ELF-1 (cell line): ENCODE data around the gene PAK5.

Experiments
- DNase-seq: peaks from one replicate; pipeline ENCODE4 v3.0.0-alpha.2; 2016; ENCODE audit warnings: low read depth, low spot score

Gene PAK5

DNA sequence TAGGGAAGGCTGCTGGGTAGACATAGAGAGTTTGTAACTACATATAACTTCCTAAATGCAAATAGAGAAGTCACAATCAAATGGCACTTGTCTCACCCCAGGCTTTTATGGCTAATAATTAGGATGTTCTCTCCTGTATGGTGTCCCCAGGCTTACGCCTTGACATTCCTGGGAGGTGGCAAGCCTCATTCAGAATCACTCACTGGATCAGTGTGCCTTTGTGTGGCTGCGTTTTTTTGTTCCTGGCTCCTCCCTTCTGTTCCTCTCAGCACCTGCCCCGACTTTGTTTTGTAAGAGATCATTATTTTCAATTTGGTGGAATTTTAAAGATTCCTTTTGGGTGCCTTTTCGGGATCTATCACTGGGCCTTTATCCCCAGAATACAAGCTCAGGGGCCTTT, 318.8 kb downstream of the PAK5 start:
- peak; percentile 31 for DNase-seq

DNA sequence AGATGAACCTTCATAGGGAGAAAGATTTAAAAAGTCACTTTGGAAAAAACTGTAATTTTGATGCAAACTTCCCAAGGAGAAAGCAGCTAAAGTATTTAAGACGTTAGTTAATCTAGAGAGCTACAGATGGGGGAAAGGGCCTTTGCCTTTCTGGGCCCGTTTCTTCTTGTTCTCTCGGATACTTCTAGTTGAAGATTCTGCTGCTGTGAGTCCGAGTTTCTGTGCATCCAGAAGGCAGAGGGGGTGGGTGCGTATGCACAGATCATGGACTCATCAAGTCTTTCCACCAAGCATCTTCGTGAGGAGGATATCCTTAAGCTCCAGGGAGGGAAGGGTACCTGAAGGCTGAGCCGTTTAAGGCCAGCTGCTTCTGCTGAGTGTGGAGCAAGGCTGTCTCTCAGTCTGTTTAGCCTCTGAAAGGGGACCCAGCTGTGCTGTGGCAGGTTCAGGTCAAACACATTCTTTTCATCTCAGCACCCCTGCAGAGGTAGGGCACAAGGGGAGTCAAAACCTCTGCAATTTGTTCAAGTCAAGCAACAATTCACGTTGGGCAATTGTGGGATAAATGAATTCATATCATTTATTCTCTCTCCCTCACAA, 320.2 kb downstream of the PAK5 start:
- peak; percentile 51 for DNase-seq

DNA sequence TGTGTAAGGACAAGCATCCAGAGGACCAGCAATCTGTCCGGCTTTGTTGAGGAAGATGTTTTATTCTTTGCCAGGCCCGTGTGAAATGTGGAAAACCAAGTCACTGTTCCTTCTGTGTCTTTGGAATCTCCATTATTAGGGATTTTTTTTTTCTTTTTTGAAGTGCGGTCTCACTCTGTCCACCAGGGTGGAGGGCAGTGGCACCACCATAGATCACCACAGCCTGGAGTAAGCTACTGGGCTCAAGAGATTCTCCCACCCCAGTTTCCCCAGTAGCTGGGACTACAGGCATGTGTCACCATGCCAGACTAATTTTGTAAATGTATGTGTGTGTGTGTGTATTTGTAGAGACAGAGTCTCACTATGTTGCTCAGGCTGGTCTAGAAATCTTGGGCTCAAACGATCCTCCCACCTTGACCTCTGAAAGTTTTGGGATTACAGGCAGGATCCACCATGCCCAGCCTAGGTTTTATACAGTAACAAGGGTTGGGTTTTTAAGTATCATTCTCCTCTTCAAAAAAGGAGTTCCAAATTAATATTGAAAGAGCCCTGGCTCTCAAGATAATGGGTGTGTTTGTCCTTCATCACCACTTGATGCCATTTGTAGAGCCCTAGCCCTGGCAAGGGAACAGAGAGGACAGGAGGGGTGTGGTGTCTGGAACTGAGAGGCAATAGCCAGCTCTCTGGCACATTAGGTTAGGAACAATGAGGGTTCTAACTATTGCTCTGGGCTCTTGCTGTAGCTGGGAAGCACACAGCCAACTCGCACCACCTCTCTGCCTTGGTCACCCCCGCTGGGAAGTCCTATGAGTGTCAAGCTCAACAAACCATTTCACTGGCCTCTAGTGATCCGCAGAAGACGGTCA, 321.3 kb downstream of the PAK5 start:
- peak; percentile 16 for DNase-seq

DNA sequence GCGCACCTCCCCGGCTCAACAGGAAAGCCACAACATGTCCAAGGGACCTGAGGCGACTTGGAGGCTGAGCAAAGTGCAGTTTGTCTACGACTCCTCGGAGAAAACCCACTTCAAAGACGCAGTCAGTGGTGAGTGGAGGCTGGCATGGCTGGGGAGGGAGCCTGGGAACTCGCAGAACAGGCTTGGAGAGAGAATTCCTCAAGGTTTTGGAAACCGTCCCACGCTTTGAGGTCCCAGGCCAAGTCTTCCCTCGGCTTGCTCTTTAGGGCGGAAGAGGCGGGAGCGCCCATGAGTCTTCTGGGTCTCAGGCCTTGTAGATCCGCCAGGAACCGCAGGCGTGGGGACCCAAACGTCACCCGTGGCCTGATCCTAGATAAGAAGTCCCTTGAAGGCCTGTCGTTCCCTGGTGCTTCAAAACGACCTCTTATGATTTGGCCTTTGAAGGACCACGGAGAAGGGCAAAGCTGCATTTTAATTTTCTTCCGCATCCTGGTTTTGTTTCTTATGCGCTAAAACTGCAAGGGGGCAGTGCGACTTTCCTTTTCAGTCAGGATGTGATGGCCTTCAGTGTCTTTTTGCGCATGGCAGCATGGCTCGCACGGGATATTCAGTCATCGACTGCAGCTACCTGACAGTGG, 322.5 kb downstream of the PAK5 start:
- peak; percentile 61 for DNase-seq

DNA sequence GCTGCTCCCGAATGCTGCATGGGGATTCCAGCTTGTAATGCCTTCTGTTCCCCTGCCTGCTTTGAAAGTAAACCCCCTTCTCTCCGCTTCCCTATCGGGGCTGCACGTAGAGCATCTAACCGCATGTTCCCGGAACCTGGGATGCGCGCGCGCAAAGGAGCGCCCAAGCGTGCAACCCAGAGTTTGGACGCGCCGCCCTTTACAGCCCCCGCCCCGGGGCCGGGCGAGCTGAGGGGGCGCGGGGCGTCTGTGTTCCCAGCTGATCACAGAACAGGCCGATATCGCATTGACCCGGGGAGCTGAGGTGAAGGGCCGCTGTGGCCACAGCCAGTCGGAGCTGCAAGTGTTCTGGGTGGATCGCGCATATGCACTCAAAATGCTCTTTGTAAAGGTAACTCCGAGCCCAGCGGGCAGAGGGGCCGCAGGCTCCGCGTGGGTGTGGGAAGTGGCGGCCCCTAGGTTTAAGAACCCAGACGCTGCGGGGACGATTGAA, 323.1 kb downstream of the PAK5 start:
- DNase-seq = peak; percentile 30

DNA sequence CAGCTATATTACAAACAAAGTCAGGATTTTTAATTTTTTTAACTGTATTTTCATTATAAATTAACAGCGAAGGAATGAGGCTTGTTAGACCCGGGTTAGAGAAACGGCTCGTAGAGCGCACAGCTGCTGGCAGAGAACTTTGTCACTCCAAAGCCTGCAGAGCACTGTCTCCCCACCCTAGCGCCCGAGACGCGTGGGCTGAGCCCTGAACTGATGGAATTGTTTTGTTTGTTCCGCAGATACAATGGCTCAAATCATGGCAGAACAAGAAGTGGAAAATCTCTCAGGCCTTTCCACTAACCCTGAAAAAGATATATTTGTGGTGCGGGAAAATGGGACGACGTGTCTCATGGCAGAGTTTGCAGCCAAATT, 323.7 kb downstream of the PAK5 start:
- no peak for DNase-seq

DNA sequence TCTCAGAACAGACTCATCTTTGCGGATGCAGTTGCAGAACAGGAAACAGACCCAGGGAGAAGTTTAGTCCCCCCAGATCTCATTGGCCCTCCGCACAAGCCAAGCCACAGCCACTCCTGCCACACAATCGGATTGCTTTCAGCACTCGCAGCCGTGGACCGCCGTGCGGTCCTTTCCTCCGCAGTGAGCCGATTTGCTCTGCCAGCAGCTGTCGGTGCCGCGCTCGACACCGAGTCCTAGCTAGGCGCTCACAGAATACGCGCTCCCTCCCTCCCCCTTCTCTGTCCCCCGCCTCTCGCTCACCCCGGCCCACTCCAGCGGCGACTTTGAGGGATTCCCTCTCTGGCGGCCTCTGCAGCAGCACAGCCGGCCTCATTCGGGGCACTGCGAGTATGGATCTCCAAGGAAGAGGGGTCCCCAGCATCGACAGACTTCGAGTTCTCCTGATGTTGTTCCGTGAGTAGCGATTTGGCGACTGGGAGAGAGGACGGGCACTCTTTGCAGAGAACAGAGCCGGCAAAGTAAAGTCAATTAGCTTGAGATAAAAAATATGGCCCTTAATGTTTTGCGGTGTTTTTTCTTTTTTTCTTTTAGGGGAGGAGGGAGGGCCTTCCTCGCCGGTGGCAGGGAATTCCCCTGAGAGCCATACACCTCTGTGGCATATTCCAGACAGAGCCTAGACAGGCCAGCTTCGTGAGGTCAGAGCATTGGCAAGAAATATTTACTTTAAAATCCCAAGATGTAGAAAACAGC, 324.2 kb downstream of the PAK5 start, which contains the start of gene LAMP5:
Gene LAMP5, plus strand, starts transcription at position 130 of the 753 bp plus-strand sequence. Its CDS starts 263 bp downstream, at position 393.
- DNase-seq = peak; percentile 75

DNA sequence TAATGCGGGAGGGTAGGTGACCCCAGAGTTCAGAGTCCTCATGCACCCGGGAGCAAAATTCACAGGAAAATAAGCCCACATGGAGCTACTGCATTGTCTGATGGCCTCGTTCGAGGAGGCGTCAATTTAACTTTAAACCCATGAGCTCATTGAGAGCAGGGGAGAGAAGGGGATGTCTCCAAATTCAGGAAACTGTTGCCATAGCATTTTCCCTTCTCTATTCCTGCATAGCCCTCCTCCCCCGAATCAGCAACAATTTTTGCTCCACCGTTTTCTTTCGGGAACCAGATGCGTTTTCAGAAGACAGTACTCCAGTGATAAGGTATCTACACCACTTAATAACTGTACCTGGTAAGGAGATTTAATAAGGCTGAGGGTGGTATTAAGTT, 324.8 kb downstream of the PAK5 start:
- DNase-seq = no peak

DNA sequence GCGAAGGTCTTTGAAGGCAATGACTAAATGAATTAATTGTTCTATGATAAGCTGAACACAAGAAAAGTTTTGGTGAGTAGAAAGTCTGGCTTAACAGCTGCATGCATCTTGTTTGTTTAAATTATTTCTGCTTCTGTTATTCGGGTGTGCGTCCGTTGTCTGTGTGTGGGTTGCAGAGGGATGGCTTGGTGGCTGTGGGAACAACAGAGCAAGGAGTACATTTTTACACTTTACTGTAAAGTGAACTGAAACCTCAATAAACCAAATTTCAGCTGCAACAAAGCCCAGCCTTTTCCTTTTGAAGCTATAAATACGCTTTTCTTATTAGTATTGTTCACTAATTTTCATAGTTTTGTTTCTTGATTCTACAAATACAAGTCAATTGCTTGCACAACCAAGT, 328.0 kb downstream of the PAK5 start:
- DNase-seq = no peak

DNA sequence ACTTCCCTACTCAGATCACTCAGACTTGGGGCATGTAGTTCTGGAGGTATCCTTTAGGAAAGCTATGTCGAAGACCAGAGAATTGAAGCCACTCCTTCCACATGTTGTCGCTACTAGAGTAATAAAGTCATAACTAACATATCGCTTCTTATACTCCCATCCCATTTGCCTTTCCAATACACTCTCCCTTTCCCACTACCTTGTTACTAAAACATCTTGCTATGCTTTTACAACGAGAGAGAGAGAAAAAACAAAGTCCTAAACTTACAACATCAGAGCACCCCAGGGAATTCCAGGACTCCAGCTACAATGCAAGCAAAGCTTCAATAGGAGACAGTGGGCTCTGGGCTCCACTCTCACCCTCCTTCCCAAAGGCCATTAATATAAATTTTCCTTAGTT, 329.6 kb downstream of the PAK5 start:
- no peak for DNase-seq

DNA sequence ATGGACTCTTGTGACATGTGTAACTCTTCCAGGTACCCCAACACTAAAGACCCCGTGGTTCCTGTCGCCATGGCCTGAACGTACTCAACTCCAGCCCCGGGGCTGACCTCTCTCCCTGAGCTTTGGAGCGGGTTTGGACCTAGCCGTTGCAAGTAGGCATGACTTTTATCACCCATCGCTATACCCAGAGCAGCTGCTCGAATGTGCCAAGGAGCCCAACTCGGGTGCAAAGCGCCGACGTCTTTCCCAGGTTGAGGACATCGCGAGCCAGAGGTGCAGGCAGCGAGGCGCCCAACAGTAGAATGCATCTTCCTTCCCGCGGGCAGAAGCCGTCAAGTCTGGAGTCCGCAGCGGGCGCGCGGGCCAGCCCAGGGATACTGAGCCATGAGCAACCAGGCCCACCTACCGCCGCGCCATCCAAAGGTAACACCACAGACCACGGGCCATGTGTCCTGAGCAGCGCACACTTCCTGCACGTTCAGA, 330.1 kb downstream of the PAK5 start:
- DNase-seq = peak; percentile 55

DNA sequence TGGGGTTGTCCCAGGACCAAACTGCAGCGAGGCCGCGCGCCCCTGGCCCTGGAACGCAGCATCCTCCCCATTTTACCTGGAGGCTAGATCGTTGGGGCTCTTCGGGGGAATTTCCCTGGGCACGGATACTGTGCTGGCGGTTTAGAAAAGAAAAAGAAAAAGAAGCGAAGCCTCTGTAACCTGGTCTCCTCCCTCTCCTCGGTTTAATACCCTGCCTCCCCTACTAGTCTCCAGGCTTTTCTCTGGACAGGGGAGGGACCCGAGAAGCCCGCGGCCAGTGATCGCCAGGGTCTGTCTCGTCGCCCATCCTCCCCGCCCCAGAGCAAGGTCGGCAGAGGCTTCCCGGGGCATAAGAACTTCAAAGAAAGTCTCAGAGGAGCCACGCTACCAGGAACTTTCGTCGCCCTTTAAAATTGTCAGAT, 330.6 kb downstream of the PAK5 start:
- DNase-seq = peak; percentile 44

DNA sequence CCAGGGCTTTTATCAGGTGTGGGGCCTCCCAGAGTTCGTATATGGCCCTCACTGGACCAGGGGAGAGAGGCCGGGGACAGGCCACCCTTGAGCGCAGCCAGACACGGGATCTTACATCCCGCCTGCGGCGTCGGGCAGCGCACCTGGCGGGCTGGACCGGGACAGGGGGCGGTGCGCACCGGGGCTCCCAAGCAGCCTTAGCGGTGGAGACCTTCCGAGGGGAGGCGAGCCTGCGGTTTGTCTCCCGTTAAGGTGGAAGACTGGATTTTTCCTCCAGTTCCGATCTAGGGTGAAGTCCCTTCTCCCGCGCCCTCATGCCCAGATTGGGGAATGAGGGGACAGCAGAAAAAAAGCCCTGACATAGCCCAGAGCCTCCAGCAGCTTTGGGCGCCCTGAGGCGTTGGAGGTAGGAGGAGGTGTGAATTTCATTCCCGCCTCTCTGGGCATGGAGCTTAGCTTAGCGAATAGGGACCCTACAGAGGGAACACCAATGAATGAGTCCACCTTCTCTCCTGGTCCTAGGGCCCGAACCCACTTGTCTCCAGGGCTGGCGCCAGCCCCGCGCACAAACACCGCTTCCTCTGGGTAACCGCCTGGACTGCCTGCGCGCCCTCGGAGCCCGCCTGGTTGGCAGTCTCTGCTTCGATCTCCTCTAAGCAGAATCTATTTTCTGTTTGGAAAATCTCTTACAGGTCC, 331.2 kb downstream of the PAK5 start:
- peak; percentile 79 for DNase-seq

DNA sequence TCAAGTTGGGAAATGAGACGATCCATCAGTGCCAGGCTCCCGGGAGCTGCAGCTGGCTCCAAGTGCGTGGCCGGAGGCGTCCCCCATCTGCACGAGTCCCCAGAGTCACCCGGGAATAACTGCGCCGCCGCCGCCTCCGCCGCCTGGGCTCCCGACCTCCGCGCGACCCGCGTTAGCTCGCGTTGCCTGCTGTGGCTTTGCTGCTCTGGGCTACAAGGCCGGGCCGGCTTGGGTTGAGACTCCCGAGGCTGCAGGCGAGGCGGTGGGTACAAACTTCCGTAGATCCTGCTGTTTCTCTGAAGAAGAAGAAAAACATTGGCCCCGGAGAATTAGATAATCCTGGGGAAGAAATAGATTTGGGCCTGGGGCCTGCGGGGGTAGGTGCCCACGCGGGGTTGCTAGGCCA, 331.9 kb downstream of the PAK5 start:
- DNase-seq = peak; percentile 52

DNA sequence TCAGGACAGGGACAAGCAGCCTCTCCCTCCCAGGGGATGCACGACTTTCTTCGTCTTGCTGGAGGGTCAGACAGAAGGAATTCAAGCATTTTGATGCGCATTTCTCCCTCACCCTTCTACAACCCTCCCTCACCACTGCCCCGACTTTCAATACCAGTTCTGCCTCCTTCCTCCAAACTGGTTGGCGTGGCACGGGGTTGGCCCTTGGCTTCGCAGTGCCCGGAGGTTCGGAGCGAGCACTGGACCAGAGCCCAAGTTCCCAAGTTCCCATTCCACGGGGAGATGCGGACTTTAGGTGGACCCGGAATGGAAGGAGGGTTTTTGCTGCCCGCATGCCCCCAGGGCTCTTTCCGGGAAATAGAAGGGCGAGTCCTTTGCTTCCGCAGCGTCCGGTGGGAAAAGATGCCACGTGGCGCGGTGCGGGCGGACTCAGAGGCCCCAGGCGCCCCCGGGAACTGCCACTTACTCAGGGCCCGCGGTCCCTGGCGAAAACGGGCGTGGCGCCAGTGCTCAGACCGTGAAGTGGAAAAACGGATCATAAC, 332.5 kb downstream of the PAK5 start:
- no peak for DNase-seq

DNA sequence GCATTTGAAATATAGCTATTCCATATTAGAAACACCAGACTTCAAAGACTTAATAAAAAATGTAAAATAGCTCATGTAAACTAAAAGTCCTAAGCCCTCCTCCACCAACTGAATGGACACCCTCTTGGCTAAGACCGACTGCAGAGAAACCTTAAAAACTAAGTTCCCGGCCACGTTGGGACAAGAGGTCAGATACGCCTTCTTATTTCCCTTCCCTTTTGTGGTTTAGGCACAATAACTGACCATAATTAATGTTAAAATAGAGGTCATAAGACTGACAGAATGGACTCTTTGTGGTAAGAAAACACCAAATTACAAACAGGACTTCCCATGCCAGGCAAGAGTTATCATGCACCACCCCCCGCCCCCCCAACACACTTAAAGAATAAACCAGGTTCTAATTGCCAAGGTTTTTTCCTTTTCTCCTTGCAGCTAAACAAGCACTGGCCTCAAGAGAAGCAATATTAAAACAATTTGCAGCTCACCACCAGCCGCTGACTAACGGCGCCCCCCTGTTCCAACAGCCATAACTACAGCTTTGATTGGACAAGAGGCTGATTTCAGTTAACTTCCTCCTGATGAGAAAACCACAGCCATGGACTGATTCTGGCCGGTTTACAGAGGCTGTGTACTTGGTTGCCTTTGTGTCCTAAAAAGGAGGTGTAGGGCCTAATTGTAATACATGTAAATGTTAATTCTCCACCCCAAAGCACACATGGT, 335.2 kb downstream of the PAK5 start:
- no peak for DNase-seq

DNA sequence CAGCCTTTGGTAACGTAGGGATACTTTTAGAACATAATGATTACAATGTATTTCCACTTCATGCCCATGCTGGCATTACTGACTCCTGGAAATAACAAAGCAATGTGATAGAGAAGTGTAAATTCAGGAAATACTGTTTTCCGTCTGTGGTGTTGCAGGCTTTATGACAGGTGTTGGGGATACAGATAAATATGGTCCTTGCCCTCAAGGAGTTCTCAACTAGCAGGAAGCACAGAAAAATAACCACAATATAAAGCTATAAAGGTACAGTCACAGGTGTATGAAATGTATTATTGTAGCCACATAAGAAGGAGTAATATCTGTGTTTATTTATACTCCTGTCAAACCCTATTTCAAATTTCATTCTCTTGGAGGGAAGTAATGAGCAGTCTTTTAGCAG, 337.4 kb downstream of the PAK5 start:
- DNase-seq = no peak

DNA sequence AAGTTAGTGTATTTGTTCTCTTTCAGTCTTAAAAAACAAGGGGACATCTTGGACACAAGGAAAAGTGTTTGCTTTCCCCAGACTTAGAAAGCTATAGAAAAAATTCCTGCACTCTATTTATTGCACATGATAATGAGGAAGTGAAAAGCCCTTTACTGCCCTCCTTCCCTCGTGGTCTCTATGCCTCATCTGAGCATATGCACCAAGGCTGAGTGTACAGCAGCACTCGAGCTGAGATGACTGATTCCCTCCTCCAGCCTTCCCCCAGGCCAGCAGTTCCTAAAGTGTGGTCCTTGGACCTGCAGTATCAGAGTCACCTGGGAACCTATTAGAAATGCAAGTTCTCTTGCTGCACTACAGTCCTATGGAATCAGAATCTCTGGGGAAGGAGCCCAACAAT, 338.8 kb downstream of the PAK5 start:
- DNase-seq = no peak

DNA sequence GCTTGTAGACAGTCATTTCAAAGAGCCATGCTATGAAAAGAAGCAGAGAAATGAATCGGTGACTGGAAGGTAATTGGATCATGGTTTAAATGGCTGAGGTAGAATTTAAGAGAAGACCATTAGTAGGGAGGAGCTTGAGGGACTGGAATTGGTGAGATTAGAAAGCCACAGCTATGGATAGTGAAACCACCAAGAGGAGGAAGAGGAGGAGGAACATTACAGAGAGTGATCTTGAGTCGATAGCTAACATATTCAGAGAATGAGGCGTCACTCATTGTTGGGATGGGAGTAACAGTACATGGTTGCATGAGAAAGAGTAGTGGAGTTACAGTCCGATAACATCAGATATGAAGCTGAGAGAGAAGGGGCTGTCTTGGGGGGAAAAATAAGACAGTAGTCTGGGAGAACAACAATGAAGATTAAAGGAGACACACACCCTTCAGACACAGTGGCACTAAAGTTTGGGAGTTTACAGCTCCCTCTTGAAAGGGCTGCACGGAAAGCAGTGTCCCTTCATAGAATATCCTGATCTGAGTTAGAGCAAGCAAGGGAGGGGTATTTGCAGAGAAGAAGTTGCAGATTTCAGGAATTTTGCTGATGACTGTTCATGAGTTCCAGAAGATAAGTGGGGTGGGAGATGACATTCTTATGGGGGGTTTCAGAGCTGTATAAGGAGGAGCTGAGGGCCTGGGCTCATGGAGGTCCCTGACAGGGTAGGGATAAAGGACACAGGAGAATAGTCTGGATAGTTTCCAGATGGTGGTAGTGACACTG, 339.6 kb downstream of the PAK5 start:
- DNase-seq = no peak
